Neural cell (in vitro differentiated cells): ENCODE data around the gene HS6ST3.

Source experiments
- EZH2 ChIP-seq: fragments of 200-600, 300-800 bp; shearing (Covaris generic), sonication (generic); IDR thresholded peaks from 2 replicates; pipeline ENCODE4 v1.6.1; 2014; ENCODE audit warnings: antibody characterized with exemption, low read length, borderline replicate concordance, mild to moderate bottlenecking; ENCODE audit not compliant: insufficient read depth, poor library complexity, severe bottlenecking
- POLR2AphosphoS5 ChIP-seq: IDR thresholded peaks from 2 replicates; pipeline ENCODE4 v1.6.1; 2012
- TAF1 ChIP-seq: IDR thresholded peaks from 2 replicates; pipeline ENCODE4 v1.6.1; 2012; ENCODE audit warnings: low read depth
- TF ChIP-seq, protein P1 (sequence below): fragments of 450-650 bp; IDR thresholded peaks from 2 replicates; pipeline ENCODE4 v1.5.1; 2014; ENCODE audit warnings: antibody characterized with exemption, mild to moderate bottlenecking, moderate library complexity; ENCODE audit not compliant: poor library complexity, severe bottlenecking
- TF ChIP-seq, protein P2 (sequence below): IDR thresholded peaks from 2 replicates; pipeline ENCODE4 v1.6.1; 2012; ENCODE audit warnings: borderline replicate concordance

DNA sequence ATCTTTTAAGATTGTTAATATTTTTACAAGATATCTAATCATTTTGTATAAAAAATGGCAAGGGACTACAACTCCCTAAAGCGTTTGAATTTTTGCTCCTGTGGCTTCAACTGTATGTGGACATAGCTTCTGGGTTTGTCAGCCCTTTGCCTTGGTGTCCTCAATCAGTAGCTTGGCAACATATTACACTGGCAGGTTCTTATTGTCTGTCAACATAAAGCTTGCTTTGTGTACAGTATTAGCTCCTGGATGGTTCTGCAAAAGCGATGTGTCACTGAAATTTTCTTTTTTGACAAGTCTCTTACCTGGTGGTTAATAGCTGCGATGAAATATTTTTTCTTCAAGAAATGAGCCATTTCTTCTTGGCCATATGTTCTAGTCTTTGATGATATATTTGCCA lies 190.0 kb downstream of the HS6ST3 start:
- TF ChIP-seq, protein P1, sequence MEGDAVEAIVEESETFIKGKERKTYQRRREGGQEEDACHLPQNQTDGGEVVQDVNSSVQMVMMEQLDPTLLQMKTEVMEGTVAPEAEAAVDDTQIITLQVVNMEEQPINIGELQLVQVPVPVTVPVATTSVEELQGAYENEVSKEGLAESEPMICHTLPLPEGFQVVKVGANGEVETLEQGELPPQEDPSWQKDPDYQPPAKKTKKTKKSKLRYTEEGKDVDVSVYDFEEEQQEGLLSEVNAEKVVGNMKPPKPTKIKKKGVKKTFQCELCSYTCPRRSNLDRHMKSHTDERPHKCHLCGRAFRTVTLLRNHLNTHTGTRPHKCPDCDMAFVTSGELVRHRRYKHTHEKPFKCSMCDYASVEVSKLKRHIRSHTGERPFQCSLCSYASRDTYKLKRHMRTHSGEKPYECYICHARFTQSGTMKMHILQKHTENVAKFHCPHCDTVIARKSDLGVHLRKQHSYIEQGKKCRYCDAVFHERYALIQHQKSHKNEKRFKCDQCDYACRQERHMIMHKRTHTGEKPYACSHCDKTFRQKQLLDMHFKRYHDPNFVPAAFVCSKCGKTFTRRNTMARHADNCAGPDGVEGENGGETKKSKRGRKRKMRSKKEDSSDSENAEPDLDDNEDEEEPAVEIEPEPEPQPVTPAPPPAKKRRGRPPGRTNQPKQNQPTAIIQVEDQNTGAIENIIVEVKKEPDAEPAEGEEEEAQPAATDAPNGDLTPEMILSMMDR = no peak
- TF ChIP-seq, protein P2, sequence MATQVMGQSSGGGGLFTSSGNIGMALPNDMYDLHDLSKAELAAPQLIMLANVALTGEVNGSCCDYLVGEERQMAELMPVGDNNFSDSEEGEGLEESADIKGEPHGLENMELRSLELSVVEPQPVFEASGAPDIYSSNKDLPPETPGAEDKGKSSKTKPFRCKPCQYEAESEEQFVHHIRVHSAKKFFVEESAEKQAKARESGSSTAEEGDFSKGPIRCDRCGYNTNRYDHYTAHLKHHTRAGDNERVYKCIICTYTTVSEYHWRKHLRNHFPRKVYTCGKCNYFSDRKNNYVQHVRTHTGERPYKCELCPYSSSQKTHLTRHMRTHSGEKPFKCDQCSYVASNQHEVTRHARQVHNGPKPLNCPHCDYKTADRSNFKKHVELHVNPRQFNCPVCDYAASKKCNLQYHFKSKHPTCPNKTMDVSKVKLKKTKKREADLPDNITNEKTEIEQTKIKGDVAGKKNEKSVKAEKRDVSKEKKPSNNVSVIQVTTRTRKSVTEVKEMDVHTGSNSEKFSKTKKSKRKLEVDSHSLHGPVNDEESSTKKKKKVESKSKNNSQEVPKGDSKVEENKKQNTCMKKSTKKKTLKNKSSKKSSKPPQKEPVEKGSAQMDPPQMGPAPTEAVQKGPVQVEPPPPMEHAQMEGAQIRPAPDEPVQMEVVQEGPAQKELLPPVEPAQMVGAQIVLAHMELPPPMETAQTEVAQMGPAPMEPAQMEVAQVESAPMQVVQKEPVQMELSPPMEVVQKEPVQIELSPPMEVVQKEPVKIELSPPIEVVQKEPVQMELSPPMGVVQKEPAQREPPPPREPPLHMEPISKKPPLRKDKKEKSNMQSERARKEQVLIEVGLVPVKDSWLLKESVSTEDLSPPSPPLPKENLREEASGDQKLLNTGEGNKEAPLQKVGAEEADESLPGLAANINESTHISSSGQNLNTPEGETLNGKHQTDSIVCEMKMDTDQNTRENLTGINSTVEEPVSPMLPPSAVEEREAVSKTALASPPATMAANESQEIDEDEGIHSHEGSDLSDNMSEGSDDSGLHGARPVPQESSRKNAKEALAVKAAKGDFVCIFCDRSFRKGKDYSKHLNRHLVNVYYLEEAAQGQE = no peak
- TF ChIP-seq POLR2AphosphoS5 (peak; percentile 70), EZH2 (no peak), TAF1 (no peak)
